GM19455 (cell line): ENCODE measurements around the gene CREB5.
"Not testable (repeated sequence)": the region's sequence is repeated elsewhere in the genome, so short reads cannot be mapped to it uniquely, and the experiment has no call there.

ENCODE experiments used
- ATAC-seq: cut with Tn5 transposase; IDR thresholded peaks from one replicate; pipeline ENCODE4 v1.9.1; 2021; ENCODE audit not compliant: unreplicated experiment

CREB5 gene

DNA sequence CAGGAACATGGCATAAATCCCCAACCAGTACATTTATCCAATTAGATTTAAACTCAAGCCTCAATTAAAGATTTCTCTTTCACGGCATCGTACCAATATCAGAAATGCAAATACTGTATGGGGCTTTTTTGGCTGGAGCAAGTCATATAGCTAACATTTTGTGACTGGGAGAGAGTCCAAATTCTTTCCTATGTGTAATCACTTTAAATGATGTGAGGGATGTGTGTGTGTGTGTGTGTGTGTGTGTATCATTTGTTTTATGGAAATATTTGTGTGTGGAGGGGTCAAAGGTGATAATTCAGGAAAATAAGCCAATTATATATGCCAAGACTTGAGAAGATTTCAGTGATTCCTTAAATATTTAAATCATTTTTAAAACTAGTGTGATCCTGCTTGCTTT, 349.2 kb downstream of the CREB5 start:
- ATAC-seq = no peak

DNA sequence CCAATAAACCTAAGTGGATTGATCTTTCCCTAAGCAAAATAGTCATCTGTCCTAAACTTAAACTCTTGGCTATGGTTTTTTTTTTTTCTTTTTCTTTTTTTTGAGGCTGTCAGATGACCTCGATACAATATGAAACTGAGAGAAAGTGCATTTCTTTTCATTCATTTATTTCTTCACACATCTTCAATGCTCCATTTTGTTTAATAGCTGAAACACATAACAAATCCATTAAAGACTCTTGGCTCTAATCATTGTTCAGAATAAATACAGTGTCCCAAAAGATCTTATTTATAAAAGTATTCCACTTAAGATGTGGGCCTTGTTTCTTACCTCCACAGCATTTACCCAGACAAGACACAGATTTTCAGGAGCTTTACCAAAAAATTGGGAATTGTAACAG, 350.3 kb downstream of the CREB5 start:
- ATAC-seq = no peak

DNA sequence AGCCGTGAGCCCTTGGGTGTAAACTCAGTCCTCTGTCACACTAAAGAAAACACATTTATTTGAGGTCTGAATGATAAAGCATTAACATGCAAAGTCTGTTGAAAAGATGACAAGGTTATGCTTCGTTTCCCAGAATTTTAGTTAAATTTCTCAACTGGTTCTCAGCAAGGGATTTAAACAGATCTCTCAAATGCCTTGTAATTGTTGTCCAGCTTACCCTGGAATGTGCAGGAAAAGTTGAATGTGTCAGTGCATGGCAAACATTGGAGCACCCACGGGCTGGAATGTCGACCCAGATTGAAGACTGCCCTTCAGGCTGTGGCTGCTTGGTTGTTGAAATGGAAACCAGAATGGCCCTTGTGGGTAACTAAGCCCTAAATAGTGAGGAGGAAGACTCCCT, 354.0 kb downstream of the CREB5 start:
- ATAC-seq = no peak

DNA sequence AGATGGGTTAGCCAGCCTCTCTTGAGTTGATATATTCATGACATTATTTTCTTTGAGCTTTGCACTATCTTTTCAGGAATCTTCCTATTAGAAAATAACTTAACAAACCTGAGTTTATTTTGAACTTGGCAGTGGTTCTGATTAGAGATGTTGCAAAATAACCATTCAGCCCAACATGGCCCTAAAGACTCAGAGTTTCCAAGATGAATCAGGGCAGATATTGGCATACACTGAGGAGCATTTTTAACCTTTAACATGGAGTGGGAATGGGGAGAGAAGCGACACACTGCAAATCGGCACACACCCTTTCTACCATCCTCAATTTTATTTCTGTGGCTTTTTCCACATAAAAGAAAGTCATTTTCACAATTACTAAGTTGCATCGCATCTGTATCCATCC, 355.0 kb downstream of the CREB5 start:
- ATAC-seq = no peak

DNA sequence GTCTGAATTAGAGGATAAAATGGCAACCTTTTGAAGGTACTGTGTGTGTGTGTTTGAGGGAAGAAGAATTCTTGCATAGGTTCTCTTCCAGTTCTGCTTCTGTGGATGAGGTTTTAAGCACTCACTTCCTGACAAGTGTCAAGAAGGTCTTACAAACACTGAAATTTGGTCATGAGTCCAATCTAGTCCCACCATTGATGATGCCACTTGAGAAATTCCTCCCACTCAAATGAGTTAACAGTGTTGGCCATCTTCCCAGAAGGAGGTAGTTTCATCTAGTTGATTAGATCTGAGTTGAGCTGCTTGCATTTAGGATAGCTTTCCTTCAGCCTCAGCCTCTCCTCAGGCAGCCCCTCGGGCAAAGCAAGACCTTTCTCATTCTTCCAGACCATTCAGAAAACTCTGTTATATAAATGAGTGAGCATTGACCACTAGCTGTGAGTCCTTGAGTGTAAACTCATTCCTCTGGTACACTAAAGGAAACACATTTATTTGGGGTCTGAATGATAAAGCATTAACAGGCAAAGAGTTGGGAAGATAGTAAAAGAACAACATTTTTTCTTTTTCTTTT, 356.3 kb downstream of the CREB5 start:
- no peak for ATAC-seq

DNA sequence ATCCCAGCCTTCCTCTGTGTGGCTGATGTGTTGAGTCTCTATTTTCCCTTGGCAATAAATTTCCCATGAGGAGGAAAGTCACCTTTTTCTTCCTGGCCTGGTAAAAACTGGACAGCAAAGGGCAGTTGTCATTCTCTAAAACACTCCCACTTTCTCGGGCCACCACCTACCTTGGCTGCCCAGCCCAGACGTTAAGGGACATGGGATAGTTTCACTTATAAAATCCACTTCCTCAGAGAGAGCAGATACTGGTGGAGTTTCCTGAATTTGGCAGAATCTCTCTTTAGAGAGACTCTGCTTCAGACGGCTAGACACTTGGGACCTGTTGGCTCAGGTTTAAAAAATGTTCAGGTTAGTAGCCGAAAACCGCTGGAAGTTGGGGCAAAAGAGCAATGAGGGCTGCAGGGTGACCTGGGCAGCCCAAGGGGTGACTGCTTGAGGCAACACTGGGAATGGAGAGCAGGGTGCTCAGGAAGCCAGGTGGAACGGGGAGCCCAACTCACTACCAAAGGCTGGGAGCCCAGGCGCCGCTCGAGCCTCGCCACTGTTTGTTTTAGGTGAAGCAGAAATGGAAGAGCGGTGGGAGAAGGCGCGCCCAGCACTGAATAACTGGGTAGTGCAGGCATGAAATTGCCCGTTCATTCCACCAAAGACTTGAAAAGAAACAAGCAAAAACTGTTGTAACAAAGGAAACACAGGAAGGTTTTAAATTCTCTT, 359.7 kb downstream of the CREB5 start:
- ATAC-seq = no peak

DNA sequence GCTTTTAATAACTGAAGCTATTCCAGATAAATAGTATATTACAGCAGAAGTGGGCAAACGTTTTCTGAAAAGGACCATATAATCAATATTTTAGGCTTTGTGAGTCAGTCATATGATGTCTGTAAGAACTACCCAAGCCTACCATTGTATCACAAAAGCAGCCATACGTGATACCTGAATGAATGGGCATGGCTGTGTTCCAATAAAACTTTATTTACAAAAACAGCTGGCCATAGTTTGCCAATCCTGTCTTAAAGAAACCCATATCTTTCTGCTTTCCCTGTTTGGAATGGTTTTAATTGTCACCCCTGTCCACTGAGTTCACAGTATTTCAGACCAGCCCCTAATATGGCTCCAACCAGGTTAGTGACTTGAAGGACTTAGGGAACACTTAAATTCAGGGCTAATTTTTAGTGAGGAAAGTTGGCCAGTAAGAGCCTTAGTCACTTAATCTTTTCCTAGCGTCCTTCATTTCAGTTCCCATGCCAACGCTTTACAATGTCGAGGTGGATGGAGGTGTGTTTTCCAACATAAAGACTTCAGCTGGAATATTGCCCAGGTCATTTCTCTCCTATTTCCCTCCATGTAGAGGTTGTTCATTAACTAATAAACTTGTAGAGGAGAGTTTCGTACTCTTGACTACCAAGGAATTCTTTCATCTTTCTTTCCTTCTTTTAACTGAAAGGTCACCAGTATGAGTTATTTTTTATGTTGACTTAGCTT, 361.3 kb downstream of the CREB5 start:
- no peak for ATAC-seq

DNA sequence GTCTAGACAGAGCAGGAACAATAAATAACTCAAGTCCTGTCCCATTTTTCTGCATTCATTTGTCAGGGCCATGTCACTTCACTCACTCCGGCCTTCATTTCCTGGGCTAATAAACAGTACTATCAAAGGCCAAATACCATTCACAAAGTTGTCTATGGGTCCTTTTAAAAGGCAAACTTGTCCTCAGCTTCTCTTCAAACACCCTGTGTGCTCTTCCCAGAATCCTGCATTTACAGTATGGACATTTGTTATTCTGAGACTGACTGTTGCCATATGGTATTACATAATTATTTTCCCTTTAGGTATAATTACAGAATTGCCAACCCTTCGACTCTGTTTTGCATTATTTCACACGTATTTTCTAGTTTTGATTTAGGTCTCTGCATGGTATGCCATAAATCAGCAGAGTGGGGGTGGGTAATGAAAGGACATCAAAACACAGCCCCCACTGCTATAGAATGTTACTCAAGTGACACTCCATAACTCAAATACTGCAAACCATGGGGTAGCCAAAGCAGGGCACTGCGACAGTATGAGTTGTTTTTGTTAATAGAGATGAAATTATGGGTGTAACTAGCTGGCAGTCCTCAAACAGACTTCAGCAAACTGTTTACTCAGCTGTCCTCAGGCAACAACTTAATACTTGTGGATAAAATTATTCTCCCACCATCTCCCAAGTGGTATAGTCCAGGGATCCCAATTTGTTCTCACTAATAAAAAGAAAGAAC, 362.1 kb downstream of the CREB5 start:
- ATAC-seq = no peak

DNA sequence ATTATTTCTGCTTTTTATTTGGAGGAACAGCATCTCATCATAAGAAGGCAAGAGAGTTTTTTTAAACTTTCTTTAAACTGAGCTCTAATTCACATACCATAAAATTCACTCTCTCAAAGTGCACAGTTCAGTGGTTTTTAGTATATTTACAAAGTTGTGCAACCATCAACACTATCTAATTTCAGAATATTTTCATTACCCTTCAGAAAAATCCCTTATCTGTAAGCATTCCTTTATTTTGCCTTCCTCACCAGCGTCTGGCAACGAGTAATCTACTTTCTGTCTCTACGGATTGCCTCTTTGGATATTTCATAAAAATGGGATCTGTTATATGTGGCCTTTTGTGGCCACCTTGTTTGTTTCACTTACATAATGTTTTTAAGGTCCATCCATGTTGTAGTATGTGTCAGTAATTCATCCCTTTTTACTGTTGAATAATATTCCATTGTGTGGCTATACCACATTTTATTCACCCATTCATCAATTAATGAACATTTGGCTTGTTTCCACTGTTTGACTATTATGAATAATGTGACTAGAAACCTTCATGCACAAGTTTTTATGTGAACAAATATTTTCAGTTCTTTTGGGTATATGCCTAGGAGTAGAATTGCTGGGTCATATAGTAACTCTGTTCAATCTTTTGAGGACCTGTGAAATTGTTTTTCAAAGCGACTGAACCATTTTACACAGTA, 364.3 kb downstream of the CREB5 start:
- ATAC-seq = no peak

DNA sequence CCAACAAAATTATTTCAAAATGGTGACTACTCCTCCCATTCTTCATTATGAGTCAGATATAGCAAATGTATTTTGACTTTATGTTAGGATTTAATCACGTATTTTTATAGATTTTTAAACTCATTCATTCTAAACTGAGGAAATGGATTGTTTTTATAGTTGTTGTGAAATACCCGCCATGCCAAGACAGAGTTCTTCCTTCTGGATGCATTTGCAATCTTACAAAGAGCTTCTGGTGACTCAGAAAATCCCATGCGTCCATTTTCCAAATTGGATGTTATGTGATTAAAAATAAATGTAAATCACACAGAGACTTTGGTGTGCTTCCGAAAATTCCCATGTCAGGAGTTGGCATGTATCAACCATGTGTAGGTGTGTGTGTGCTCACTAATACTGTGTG, 366.5 kb downstream of the CREB5 start:
- no peak for ATAC-seq

DNA sequence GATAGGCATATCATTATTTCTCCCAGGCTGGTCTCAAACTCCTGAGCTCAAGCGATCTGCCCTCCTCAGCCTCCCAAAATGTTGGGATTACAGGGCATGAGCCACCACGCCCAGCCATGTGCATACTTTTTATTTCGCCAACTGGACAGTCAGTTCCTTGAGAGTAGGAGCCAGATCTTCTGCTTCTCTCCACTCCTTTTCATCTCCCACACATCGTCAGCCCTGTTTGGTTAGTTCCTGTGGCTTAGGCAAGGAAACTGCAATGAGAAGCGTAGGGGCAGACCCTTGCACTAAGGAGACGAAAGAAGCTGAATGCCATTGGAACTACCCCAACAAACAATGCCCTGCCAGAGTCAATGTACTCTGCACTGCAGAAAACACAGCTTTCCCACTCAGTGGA, 367.6 kb downstream of the CREB5 start:
- no peak for ATAC-seq

DNA sequence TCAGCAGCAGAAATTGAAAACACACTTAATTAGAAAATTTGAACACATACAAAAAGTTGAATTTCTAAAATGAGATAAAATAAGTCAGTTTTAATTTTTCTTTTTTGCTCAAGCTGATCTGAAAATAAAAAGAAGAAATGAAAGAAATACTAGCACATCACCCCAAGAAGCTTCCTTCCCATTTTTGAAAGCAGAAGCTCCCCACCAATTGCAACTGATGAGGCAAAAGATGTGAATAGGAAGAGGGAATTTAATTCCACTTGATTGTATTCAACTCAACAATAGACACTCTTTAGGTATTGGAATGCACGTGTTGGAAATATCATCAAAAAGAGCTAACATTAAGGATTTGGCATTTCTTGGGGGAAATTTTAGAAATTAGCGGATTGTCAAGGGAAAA, 370.0 kb downstream of the CREB5 start:
- no peak for ATAC-seq

DNA sequence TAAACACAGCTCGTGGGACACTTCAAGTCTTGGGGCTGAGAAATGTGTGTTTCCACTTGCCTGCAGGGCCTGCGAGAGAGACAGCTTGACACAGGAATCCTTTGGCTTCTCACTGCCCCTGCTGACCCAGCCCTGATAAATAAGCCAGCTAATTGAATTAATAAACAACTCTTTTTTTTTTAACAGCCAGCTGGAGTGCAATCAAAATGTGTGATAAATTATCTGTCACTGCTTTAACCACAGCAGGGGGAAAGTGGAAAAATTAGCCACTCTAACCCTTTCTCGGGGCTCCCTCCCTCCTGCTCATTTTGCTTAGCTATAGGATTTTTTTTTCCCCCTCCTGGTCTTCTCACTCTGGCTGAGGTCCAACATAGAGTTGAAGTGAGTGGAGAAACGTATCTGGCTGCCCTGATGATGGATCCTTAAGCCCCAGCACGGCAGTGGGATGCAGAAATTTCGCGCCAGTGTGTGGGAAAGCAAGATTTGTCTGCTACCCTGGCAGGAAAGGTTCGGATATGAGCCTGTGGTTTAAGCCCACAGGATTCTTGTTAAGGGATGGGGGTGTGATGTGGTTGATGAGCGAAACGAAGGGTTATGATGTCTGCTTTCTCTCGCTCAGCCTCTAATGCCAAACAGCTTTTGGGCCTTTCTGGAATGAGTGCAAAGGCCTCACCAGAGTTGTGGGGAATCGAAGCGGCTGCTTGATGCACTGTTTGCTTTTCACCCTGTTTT, 372.0 kb downstream of the CREB5 start:
- no peak for ATAC-seq

DNA sequence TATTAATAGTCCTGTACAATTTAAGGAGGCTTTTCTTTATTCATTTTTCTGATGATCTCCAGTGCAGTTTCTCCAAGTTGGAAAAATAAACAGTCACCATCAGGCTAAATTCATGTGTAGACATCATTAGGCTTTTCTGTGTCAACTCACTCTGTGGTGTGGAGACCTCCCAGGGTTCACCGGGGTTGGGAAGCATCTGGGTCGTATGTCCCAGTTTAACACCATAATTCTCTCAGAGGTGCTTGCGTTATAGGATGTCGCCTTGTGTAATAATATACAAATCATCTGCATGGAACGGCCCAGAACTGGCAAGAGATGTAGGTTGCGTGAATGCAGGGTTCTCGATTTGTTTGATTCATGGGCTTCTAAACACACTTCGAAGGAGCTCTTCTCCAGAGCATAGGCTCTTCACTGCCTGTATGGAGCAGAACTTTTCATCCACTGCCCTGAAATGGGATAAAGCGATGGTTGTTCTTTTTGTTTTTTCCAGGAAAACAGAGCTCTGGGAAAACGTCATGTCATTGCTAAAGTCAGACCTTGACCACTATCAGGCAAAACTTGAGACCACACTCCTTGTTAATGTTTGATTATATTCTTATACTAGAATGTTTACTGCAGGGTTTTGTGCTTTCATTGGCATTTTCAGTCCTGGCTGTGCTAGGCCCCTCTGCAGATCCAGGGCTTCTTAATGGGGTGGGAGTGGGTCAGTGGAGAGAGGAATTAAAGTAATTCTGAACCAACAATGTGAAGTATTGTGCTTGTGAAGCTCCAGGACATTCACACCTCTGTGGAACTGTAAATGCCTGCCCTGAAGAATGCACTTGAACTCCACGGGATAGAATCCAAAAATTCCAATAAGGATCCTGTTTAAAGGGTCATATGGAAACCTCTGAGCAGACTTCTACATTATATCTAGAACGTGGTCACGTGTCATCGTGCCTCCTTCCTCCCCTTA, 373.0 kb downstream of the CREB5 start:
- ATAC-seq = no peak

DNA sequence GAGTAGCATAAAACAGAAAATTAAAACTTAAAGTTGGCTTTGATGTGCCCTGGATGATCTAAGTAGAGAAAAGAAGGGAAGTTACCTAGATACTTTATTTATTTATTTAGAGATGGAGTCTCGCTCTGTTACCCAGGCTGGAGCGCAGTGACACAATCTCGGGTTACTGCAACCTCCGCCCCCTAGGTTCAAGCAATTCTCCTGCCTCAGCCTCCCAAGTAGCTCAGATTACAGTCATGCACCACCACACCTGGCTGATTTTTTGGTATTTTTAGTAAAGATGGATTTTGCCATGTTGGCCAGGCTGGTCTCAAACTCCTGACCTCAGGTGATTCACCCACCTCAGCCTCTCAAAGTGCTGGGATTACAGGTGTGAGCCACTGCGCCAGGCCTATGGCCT, 373.8 kb downstream of the CREB5 start:
- ATAC-seq = not testable (repeated sequence)

DNA sequence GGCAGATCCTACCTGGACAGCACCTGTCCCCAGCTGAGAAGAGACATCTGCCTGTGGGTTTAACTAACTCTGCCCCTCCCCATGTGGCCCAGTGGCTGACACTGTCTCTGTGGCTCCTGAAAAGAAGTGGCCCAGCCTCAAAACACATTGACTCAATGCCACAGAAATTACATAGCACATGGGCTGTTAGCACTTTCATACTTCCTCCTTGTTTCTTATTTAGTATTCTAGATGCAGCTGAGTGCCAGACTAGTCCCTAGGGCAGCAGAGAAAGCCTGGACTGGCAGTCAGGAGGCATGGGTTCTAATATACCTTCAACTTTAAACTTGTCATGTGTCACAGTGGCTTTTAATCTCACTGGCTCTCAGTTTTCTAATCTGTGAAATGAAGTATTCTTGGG, 374.8 kb downstream of the CREB5 start:
- ATAC-seq = no peak

DNA sequence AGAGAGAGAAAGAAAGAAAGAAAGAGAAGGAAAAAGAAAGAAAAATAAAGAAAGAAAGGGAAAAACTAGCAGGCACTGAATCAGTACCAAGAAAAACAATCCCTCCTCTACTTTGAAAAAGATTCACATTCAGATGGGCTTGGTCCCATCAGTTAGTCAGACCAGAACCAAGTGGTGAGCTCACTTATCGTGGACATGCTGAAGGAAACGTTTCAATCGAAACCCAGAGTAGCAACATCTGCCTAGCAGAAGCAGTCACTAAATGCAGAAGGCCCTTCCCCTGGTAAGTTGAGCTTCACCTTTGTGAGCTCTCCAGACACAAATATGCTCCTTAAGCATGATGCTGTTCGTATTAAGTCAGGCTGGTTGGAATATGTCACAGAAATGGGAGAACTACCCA, 378.1 kb downstream of the CREB5 start:
- ATAC-seq = no peak

DNA sequence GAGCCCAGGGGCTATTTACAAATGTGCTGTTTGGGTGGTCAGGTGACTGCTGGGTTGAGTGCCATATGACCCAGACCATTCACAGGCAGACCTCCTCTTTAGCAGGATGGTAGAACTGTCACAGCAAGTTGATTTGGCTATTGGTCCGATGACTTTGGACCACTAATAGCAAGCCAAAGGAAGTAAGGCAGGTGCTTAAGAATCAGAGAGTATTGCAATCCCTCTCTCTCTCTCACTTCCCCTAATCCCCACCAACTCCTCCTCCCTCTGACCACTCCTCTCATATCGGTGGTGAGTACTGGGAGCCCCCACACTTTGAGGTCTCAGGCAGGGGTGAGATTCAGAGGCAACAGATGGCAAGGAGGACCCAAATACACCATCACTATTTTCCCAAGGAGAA, 380.5 kb downstream of the CREB5 start:
- no peak for ATAC-seq

DNA sequence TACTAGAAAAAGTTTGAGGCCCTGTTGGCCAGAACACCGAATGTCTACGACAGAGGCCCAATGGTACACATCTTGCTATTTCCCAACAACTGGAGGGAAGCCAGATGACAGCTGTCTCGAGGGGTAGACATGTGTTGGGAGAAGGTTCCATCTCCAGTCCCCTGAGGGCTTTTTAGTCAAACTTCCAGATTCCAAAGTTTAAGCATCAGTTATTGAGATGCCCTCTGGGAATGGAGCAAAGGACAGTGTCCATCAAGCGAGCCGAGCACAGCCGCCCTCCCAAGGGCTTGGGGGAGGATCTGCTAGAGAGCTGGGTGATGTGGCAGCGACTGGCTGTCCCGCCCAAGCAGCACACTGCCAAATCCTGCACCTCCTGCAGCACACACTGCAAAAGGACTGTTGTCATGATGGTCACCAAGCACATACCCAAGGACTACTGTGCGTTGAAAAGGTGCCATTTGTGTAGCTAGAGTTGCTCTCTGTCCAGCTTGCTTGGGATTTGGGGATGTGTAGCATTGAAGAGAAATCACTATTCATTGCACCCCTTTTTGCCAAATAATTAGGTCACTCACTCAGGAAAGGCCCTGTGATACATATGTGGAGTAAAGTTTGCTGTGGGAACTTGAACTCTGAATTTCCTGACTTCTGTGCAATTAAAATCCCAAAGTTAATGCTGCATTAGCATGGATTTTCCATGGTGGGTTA, 381.2 kb downstream of the CREB5 start:
- ATAC-seq = no peak
